CD14-positive monocyte (primary cell): ENCODE data around the gene TMC6. TPM values are rescaled to one million over a fixed set of nuclear protein-coding genes. Genes with fewer than 3 reads are reported as not detected.

Experiments used
- DNase-seq, 3 donors: peaks; one replicate each; pipeline ENCODE4 v3.0.0-alpha.2; 2011 to 2022
- H2AFZ ChIP-seq: 2 replicates; pipeline ENCODE4 v1.6.0; 2012; ENCODE audit warnings: mild to moderate bottlenecking, low read depth, low read length, inconsistent platforms; ENCODE audit not compliant: insufficient read depth, poor library complexity, severe bottlenecking
- H3K27ac ChIP-seq, 2 donors: 1 replicate in 1 of 2; 2 replicates in 1 of 2; pipeline ENCODE4 v1.5.1; 2012 to 2013; ENCODE audit warnings: low read length in 2 of 2, control low read depth in 1 of 2, inconsistent platforms in 1 of 2, low read depth in 1 of 2, mild to moderate bottlenecking in 1 of 2
- H3K27me3 ChIP-seq, 2 donors: one replicate each; pipeline versions ENCODE4 v1.6.0 to v1.6.1; 2011 to 2013; ENCODE audit warnings: low read length in 2 of 2; ENCODE audit not compliant: control insufficient read depth in 2 of 2, insufficient read depth in 2 of 2
- H3K36me3 ChIP-seq, 2 donors: replicated peaks in 1 of 2; 1 replicate in 1 of 2; 2 replicates in 1 of 2; pipeline versions ENCODE4 v1.5.1 to v1.6.1; 2012 to 2013; ENCODE audit warnings: low read length in 2 of 2, control low read depth in 1 of 2, inconsistent platforms in 1 of 2, mild to moderate bottlenecking in 1 of 2; ENCODE audit not compliant: insufficient read depth in 2 of 2, control insufficient read depth in 1 of 2
- H3K4me1 ChIP-seq, 2 donors: 1 replicate in 1 of 2; 2 replicates in 1 of 2; pipeline versions ENCODE4 v1.5.1 to v1.6.1; 2012 to 2013; ENCODE audit warnings: low read length in 2 of 2, control low read depth in 1 of 2, inconsistent platforms in 1 of 2, mild to moderate bottlenecking in 1 of 2, moderate library complexity in 1 of 2; ENCODE audit not compliant: insufficient read depth in 2 of 2, control insufficient read depth in 1 of 2
- H3K4me2 ChIP-seq: replicated peaks from 2 replicates; pipeline ENCODE3; 2012; ENCODE audit warnings: low read length, moderate library complexity, mild to moderate bottlenecking; ENCODE audit not compliant: poor library complexity, severe bottlenecking; ENCODE audit errors: extremely low read depth
- H3K4me3 ChIP-seq, 3 experiments: fragments of 200-600 bp in 1 of 3; sonication (generic) in 1 of 3; replicated peaks in 1 of 3; 1 replicate in 2 of 3; 2 replicates in 1 of 3; pipeline ENCODE4 v1.5.1; 2011 to 2013; ENCODE audit warnings: low read length in 3 of 3, mild to moderate bottlenecking in 3 of 3, control low read depth in 2 of 3, low read depth in 2 of 3, inconsistent platforms in 1 of 3, moderate library complexity in 1 of 3
- H3K79me2 ChIP-seq: 2 replicates; pipeline ENCODE4 v1.6.0; 2012; ENCODE audit warnings: mild to moderate bottlenecking, control low read depth, inconsistent platforms, low read length, moderate library complexity; ENCODE audit not compliant: insufficient read depth
- H3K9ac ChIP-seq: 2 replicates; pipeline ENCODE4 v1.6.0; 2017; ENCODE audit warnings: low read length, mild to moderate bottlenecking; ENCODE audit not compliant: insufficient read depth, poor library complexity, severe bottlenecking
- H3K9me3 ChIP-seq, 2 donors: replicated peaks in 1 of 2; 1 replicate in 1 of 2; 2 replicates in 1 of 2; pipeline versions ENCODE4 v1.5.1 to v1.6.1; 2012 to 2013; ENCODE audit warnings: low read length in 2 of 2, control low read depth in 1 of 2; ENCODE audit not compliant: control insufficient read depth in 1 of 2, insufficient read depth in 1 of 2
- H4K20me1 ChIP-seq: 2 replicates; pipeline ENCODE4 v1.6.0; 2012; ENCODE audit warnings: mild to moderate bottlenecking, low read length, control low read depth, moderate library complexity; ENCODE audit not compliant: insufficient read depth
- H3K27ac Mint-ChIP-seq, 7 donors: one replicate each; pipeline ENCODE4 v1.8.0; 2020; ENCODE audit warnings: mild to moderate bottlenecking in 7 of 7, mixed read lengths in 7 of 7, moderate library complexity in 6 of 7, inconsistent platforms in 2 of 7
- H3K27me3 Mint-ChIP-seq, 3 donors: one replicate each; pipeline ENCODE4 v1.8.0; 2021 to 2022; ENCODE audit warnings: low read depth in 3 of 3, mild to moderate bottlenecking in 3 of 3, mixed read lengths in 3 of 3, moderate library complexity in 3 of 3, inconsistent platforms in 1 of 3
- H3K36me3 Mint-ChIP-seq, 2 donors: one replicate each; pipeline ENCODE4 v1.8.0; 2020; ENCODE audit warnings: mixed read lengths in 2 of 2, inconsistent platforms in 1 of 2, mild to moderate bottlenecking in 1 of 2
- H3K4me1 Mint-ChIP-seq: one replicate; pipeline ENCODE4 v1.8.0; 2020; ENCODE audit warnings: mild to moderate bottlenecking, mixed read lengths
- H3K4me3 Mint-ChIP-seq, 2 donors: one replicate each; pipeline ENCODE4 v1.8.0; 2020; ENCODE audit warnings: mild to moderate bottlenecking in 2 of 2, mixed read lengths in 2 of 2, moderate library complexity in 1 of 2
- H3K9me3 Mint-ChIP-seq, 7 donors: one replicate each; pipeline ENCODE4 v1.8.0; 2020 to 2022; ENCODE audit warnings: mixed read lengths in 7 of 7, mild to moderate bottlenecking in 6 of 7, moderate library complexity in 6 of 7, inconsistent platforms in 2 of 7
- CTCF ChIP-seq: fragments of 200-600 bp; IDR thresholded peaks from one replicate; pipeline ENCODE4 v1.8.0; 2022; ENCODE audit warnings: antibody characterized with exemption, mild to moderate bottlenecking
- WGBS: methylation state at CpG from one replicate; pipeline ENCODE4 v1.1.5; 2013; ENCODE audit warnings: missing lambda C conversion rate; ENCODE audit not compliant: insufficient coverage; 5-methylcytosine and 5-hydroxymethylcytosine counted together
- intact Hi-C, 2 donors: fragments of 100-400 bp; cut with micrococcal nuclease; formaldehyde crosslinking; loops; one replicate each; pipeline versions ENCODE4 v1.15.0 to v1.15.1; 2023
- polyA plus RNA-seq, 3 donors: library from polyadenylated mRNA; depleted of rRNA in 1 of 3; unstranded in 2 of 3; stranded (reverse) in 1 of 3; fragments of 300-500 nt in 2 of 3; fragments of >200 nt in 1 of 3; fragmentation: Illumina TruSeq in 2 of 3; gene quantifications; 1 replicate in 2 of 3; 2 replicates in 1 of 3; pipeline ENCODE4 v1.2.3, GENCODE V29; 2012 to 2021

The TMC6 gene
- polyA plus RNA-seq, 3 donors, result 60.1 to 107 (median 79.2) TPM

GRCh38 chr17:78081551-78081950, 47.0 kb downstream of the TMC6 start:
- H4K20me1 ChIP-seq, result no peaks in the 10 kb centered on the region
- Mint-ChIP-seq H3K4me1 (peaks cover 10% of the 10 kb centered on the region), H3K27ac (peak overlapping the region in 1 of 7 donors; percentile 11), H3K9me3 (no peaks in the 10 kb centered on the region), H3K27me3 (peaks cover 0 to 1% (median 0%) of the 10 kb centered on the region in 3 donors), H3K4me3 (no peak overlapping the region), H3K36me3 (peaks cover 53 to 78% of the 10 kb centered on the region in 2 donors)
- TF ChIP-seq CTCF, result no peak
- no peak overlapping the region for H3K9ac ChIP-seq
- no peak overlapping the region for H3K4me3 ChIP-seq
- DNase-seq, result no peak
- no peaks in the 10 kb centered on the region for H3K79me2 ChIP-seq
- peaks cover 34 to 81% of the 10 kb centered on the region in 2 donors for H3K36me3 ChIP-seq
- H3K27me3 ChIP-seq, result no peaks in the 10 kb centered on the region
- H3K4me1 ChIP-seq, result no peaks in the 10 kb centered on the region
- no peak overlapping the region for H3K27ac ChIP-seq
- H3K9me3 ChIP-seq, result no peaks in the 10 kb centered on the region
- H3K4me2 ChIP-seq, result no peak overlapping the region
- 90% methylated on average over 2 of the region's 3 CpGs for WGBS
- no peak overlapping the region for H2AFZ ChIP-seq
- intact Hi-C loops, result no loop called here

- DNase-seq, result no peak
- no peak overlapping the region for H2AFZ ChIP-seq
- peaks cover 0 to 1% (median 0%) of the 10 kb centered on the region in 3 donors for H3K27me3 Mint-ChIP-seq
- peaks cover 66 to 82% of the 10 kb centered on the region in 2 donors for H3K36me3 Mint-ChIP-seq
- no peak overlapping the region for H3K4me3 ChIP-seq
- no peak overlapping the region for H3K4me2 ChIP-seq
- H3K36me3 ChIP-seq, result peaks cover 46 to 84% of the 10 kb centered on the region in 2 donors
- no peaks in the 10 kb centered on the region for H3K27me3 ChIP-seq
- no peaks in the 10 kb centered on the region for H3K4me1 ChIP-seq
- H3K9ac ChIP-seq, result no peak overlapping the region
- intact Hi-C loops, result no loop called here
- H3K4me1 Mint-ChIP-seq, result peaks cover 10% of the 10 kb centered on the region
- H3K79me2 ChIP-seq, result no peaks in the 10 kb centered on the region
- H3K9me3 Mint-ChIP-seq, result no peaks in the 10 kb centered on the region
- WGBS, result no CpG with 5 or more reads among the region's 6 CpGs
- H3K4me3 Mint-ChIP-seq, result no peak overlapping the region
- no peaks in the 10 kb centered on the region for H3K9me3 ChIP-seq
- no peak overlapping the region for H3K27ac ChIP-seq
- TF ChIP-seq CTCF, result no peak
- no peaks in the 10 kb centered on the region for H4K20me1 ChIP-seq
- no peak overlapping the region for H3K27ac Mint-ChIP-seq
Observed at GRCh38 chr17:78079253-78079652, 49.3 kb downstream of the TMC6 start.
